K562 (cell line): ENCODE data around the gene DNASE1L3. TPM values are rescaled to one million over a fixed set of nuclear protein-coding genes. Genes with fewer than 3 reads are reported as not detected.
A peak's percentile ranks its signal among the peaks of the same experiment; 100 is the strongest.

Experiments
- ATAC-seq: fragments of 200-7000 bp; cut with Tn5 transposase; 3 replicates; pipeline ENCODE4 v1.9.1; 2020; ENCODE audit warnings: moderate library complexity
- BruUV-seq: library from RNA; stranded (reverse); fragments of 400-500 nt; replicated peaks from 2 replicates; lab custom pipeline; 2021; lab: Mats Ljungman, UMichigan
- CTCF ChIA-PET: fragments of 300-600 bp; formaldehyde crosslinking; extraction: SDS; loops from one replicate; lab custom pipeline; 2021; ENCODE audit warnings: low intra/inter-chr PET ratio; lab: Yijun Ruan, JAX
- POLR2A ChIA-PET: fragments of 300-600, 350-650 bp; sonication (Branson Sonifier 250); formaldehyde crosslinking; extraction: SDS; loops from one replicate; lab custom pipeline; 2021; ENCODE audit warnings: antibody characterized with exemption, inconsistent platforms; lab: Yijun Ruan, JAX
- DNase-seq, 4 experiments: peaks; one replicate each; pipeline versions ENCODE4 v3.0.0 to v3.0.0-alpha.2; 2011 to 2018; ENCODE audit warnings: low spot score in 3 of 4, mixed read lengths in 3 of 4; ENCODE audit errors: extremely low read depth in 1 of 4
- FAIRE-seq: peaks from 2 replicates; lab custom pipeline; 2011; peaks lifted over from hg19 to GRCh38; lab: Jason Lieb, UNC
- H2AFZ ChIP-seq: 2 replicates; pipeline ENCODE4 v1.6.0; 2011; ENCODE audit warnings: low read depth, low read length, control low read depth, inconsistent platforms
- H3K27ac ChIP-seq: fragments of 200-600 bp; 3 replicates; pipeline ENCODE4 v1.8.0; 2011; ENCODE audit warnings: low read depth, mild to moderate bottlenecking, control low read depth, inconsistent platforms, low read length, moderate library complexity, mixed read lengths; ENCODE audit errors: extremely low read depth
- H3K27me3 ChIP-seq, 2 experiments: fragments of 300-600 bp in 1 of 2; 2 replicates in 1 of 2; 3 replicates in 1 of 2; pipeline versions ENCODE4 v1.6.0 to v1.8.0; 2011; ENCODE audit warnings: inconsistent platforms in 2 of 2, low read length in 2 of 2, mild to moderate bottlenecking in 1 of 2, mixed read lengths in 1 of 2, moderate library complexity in 1 of 2; ENCODE audit not compliant: control insufficient read depth in 2 of 2, insufficient read depth in 2 of 2
- H3K36me3 ChIP-seq: fragments of 300-600 bp; 3 replicates; pipeline ENCODE4 v1.8.0; 2011; ENCODE audit warnings: mild to moderate bottlenecking, low read length, inconsistent platforms; ENCODE audit not compliant: control insufficient read depth, insufficient read depth
- H3K4me1 ChIP-seq, 2 experiments: fragments of 200-600 bp in 1 of 2; replicated peaks in 1 of 2; 2 replicates in 1 of 2; 3 replicates in 1 of 2; pipeline versions ENCODE4 v1.5.1 to v1.8.0; 2011; ENCODE audit warnings: inconsistent platforms in 2 of 2, low read length in 2 of 2, mild to moderate bottlenecking in 1 of 2, mixed read lengths in 1 of 2, moderate library complexity in 1 of 2; ENCODE audit not compliant: control insufficient read depth in 2 of 2, insufficient read depth in 2 of 2
- H3K4me2 ChIP-seq: 2 replicates; pipeline ENCODE4 v1.6.1; 2011; ENCODE audit warnings: low read length, control low read depth, inconsistent platforms, mixed read lengths; ENCODE audit not compliant: insufficient read depth
- H3K4me3 ChIP-seq: fragments of 200-600 bp; sonication (generic), shearing (Covaris generic); 2 replicates; pipeline ENCODE4 v1.5.1; 2016; ENCODE audit warnings: control low read depth, inconsistent platforms
- H3K79me2 ChIP-seq: fragments of 200-600 bp; 3 replicates; pipeline ENCODE4 v1.8.0; 2011; ENCODE audit warnings: low read length, inconsistent platforms; ENCODE audit not compliant: control insufficient read depth, insufficient read depth
- H3K9ac ChIP-seq, 2 experiments: 2 replicates each; pipeline versions ENCODE4 v1.6.0 to v1.6.1; 2011; ENCODE audit warnings: low read depth in 2 of 2, low read length in 2 of 2, control low read depth in 1 of 2, inconsistent platforms in 1 of 2, mild to moderate bottlenecking in 1 of 2, mixed read lengths in 1 of 2; ENCODE audit not compliant: insufficient read depth in 1 of 2
- H3K9me1 ChIP-seq: one replicate; pipeline ENCODE4 v1.6.0; 2011; ENCODE audit warnings: inconsistent platforms, mild to moderate bottlenecking, low read length, moderate library complexity; ENCODE audit not compliant: control insufficient read depth, insufficient read depth
- H3K9me3 ChIP-seq: replicated peaks from 2 replicates; pipeline ENCODE4 v1.5.1; 2011; ENCODE audit warnings: low read depth, low read length, inconsistent platforms; ENCODE audit not compliant: control insufficient read depth, insufficient read depth
- H4K20me1 ChIP-seq: replicated peaks from 2 replicates; pipeline ENCODE4 v1.6.1; 2011; ENCODE audit warnings: low read length, inconsistent platforms, mixed read lengths; ENCODE audit not compliant: control insufficient read depth, insufficient read depth
- ATF2 ChIP-seq: sonication (generic); formaldehyde crosslinking; IDR thresholded peaks from 2 replicates; pipeline ENCODE4 v1.8.1; 2022; ENCODE audit warnings: missing genetic modification reagents
- CSDE1 ChIP-seq, 2 experiments: fragments of 450-650 bp; IDR thresholded peaks; 2 replicates each; pipeline ENCODE4 v1.6.1; 2016; ENCODE audit warnings: mild to moderate bottlenecking in 1 of 2
- RFX1 ChIP-seq: fragments of 450-650 bp; IDR thresholded peaks from 2 replicates; pipeline ENCODE4 v1.6.1; 2016; ENCODE audit warnings: mild to moderate bottlenecking, moderate library complexity
- ZNF551 ChIP-seq: fragments of 250-450 bp; sonication (Bioruptor Pico); IDR thresholded peaks from 2 replicates; pipeline ENCODE4 v1.5.0; 2021; ENCODE audit warnings: mild to moderate bottlenecking, moderate library complexity
- WGBS: fragments of 100-300 bp; shearing (Covaris generic); methylation state at CpG from one replicate; pipeline ENCODE4 v1.1.6; 2016; ENCODE audit warnings: low coverage, mixed read lengths; ENCODE audit not compliant: insufficient coverage; ENCODE audit errors: missing lambda C conversion rate; 5-methylcytosine and 5-hydroxymethylcytosine counted together
- in situ Hi-C: fragments of 300-500 bp; cut with MboI; formaldehyde crosslinking; loops from 4 replicates; pipeline ENCODE4 v1.15.0; 2018; ENCODE audit warnings: inconsistent platforms, mixed read lengths
- intact Hi-C: fragments of 100-400 bp; cut with micrococcal nuclease; formaldehyde crosslinking; loops from 2 replicates; pipeline ENCODE4 v1.14.2; 2022
- polyA plus RNA-seq, 8 experiments: library from polyadenylated mRNA; depleted of rRNA in 4 of 8; stranded (reverse) in 5 of 8; unstranded in 3 of 8; fragments of >200 nt; fragmentation: Nextera tagmentation in 2 of 8; fragmentation: Illumina TruSeq in 1 of 8; extraction: Ambion mirVana in 2 of 8; extraction: Trizol in 1 of 8; gene quantifications; 2 replicates each; pipeline versions ENCODE4 v1.2.1 to v1.2.3, GENCODE V29; 2011 to 2014; ENCODE audit warnings: inconsistent platforms in 1 of 8, missing spikeins in 1 of 8
- total RNA-seq, 7 experiments: library from RNA; depleted of rRNA in 6 of 7; stranded (reverse); fragments of >200 nt in 6 of 7; fragmentation: Illumina TruSeq in 2 of 7; extraction: Trizol in 2 of 7; gene quantifications; 2 replicates each; pipeline versions ENCODE4 v1.2.1 to v1.2.3, GENCODE V29; 2011 to 2021; ENCODE audit warnings: low replicate concordance in 1 of 7

DNASE1L3 gene
- total and polyA plus RNA-seq, 9 of the 15 experiments (the other 6 are each of a cell fraction or from before 2014, with no cell fraction given), result 0.06 TPM; not detected in 8

GRCh38 chr3:58189691-58190090 lies 21.1 kb downstream of the DNASE1L3 start:
- Histone ChIP-seq H4K20me1 (no peaks in the 10 kb centered on the region), H3K36me3 (no peaks in the 10 kb centered on the region), H3K79me2 (no peaks in the 10 kb centered on the region), H3K9ac (no peak overlapping the region), H3K27me3 (no peaks in the 10 kb centered on the region), H3K4me2 (no peak overlapping the region), H3K27ac (no peak overlapping the region), H3K9me3 (no peaks in the 10 kb centered on the region), H3K9me1 (no peaks in the 10 kb centered on the region), H2AFZ (no peak overlapping the region), H3K4me3 (no peak overlapping the region), H3K4me1 (peaks cover 4 to 13% of the 10 kb centered on the region in 2 experiments)
- FAIRE-seq (no peak), DNase-seq (no peak), ATAC-seq (no peak)
- 33% methylated on average over 5 of the region's 5 CpGs for WGBS
- intact Hi-C loops (loop anchor here (5.0 kb wide), 1 partner anchor 343 kb away; no protein-coding TSS in a partner anchor), in situ Hi-C loops (loop anchor here (5.0 to 10.0 kb wide), 3 partner anchors 118 to 345 kb away; partner anchors contain the start of genes ACOX2, HTD2 and RPP14)
- TF ChIP-seq CSDE1 (IDR thresholded peaks at IDR 0.05) (no peak), ZNF551 (no peak), RFX1 (peak; percentile 28; the same call in 1 of the 2 replicates), ATF2 (CRISPR knock-in tag) (no peak)
- CTCF ChIA-PET, result interaction anchor here (3.2 kb wide), 1 partner anchor 110 kb away, joined by 27 read pairs; no protein-coding TSS in a partner anchor
- POLR2A ChIA-PET, result no interaction called here
- no TSS peak for BruUV-seq
